Mesendoderm (in vitro differentiated cells): ENCODE results near the gene ZNF90.
"Not testable (repeated sequence)": the region's sequence is repeated elsewhere in the genome, so short reads cannot be mapped to it uniquely, and the experiment has no call there.

Experiments used
- DNase-seq: peaks from one replicate; pipeline ENCODE4 v3.0.0; 2013
- H2AK5ac ChIP-seq: 2 replicates; pipeline ENCODE4 v1.6.1; 2013; ENCODE audit warnings: low read length, inconsistent platforms
- H2BK120ac ChIP-seq: 2 replicates; pipeline ENCODE4 v1.6.1; 2013; ENCODE audit warnings: low read depth, mild to moderate bottlenecking, low read length, moderate library complexity, mixed read lengths
- H2BK15ac ChIP-seq: replicated peaks from 2 replicates; pipeline ENCODE4 v1.6.1; 2013; ENCODE audit warnings: low read depth, mild to moderate bottlenecking, moderate library complexity
- H2BK5ac ChIP-seq: 2 replicates; pipeline ENCODE4 v1.6.1; 2013; ENCODE audit warnings: low read length, inconsistent platforms
- H3K18ac ChIP-seq: 2 replicates; pipeline ENCODE4 v1.6.1; 2013; ENCODE audit warnings: mild to moderate bottlenecking, low read length, mixed read lengths
- H3K23ac ChIP-seq: one replicate; pipeline ENCODE4 v1.6.1; 2013; ENCODE audit warnings: low read length
- H3K27ac ChIP-seq: 2 replicates; pipeline ENCODE4 v1.5.1; 2013; ENCODE audit warnings: low read depth, mild to moderate bottlenecking, inconsistent platforms, low read length, moderate library complexity
- H3K27me3 ChIP-seq: 2 replicates; pipeline ENCODE4 v1.6.1; 2013; ENCODE audit warnings: low read length, control low read depth, mild to moderate bottlenecking, inconsistent platforms; ENCODE audit not compliant: insufficient read depth, poor library complexity
- H3K36me3 ChIP-seq: 2 replicates; pipeline ENCODE4 v1.6.1; 2013; ENCODE audit warnings: low read length, inconsistent platforms; ENCODE audit not compliant: control insufficient read depth, insufficient read depth
- H3K4ac ChIP-seq: one replicate; pipeline ENCODE4 v1.6.1; 2013; ENCODE audit warnings: low read depth, mild to moderate bottlenecking, low read length, moderate library complexity
- H3K4me1 ChIP-seq: 2 replicates; pipeline ENCODE4 v1.6.1; 2013; ENCODE audit warnings: low read depth, low read length, inconsistent platforms; ENCODE audit not compliant: control insufficient read depth
- H3K4me2 ChIP-seq: 2 replicates; pipeline ENCODE4 v1.6.1; 2013; ENCODE audit warnings: low read length
- H3K4me3 ChIP-seq: 2 replicates; pipeline ENCODE4 v1.5.1; 2013; ENCODE audit warnings: mild to moderate bottlenecking, low read length
- H3K56ac ChIP-seq: one replicate; pipeline ENCODE4 v1.6.1; 2013; ENCODE audit warnings: low read length
- H3K79me1 ChIP-seq: 2 replicates; pipeline ENCODE4 v1.6.1; 2013; ENCODE audit warnings: low read length, inconsistent platforms
- H3K79me2 ChIP-seq: 2 replicates; pipeline ENCODE4 v1.6.1; 2013; ENCODE audit warnings: mild to moderate bottlenecking, low read length; ENCODE audit not compliant: control insufficient read depth, insufficient read depth
- H3K9ac ChIP-seq: 2 replicates; pipeline ENCODE4 v1.6.1; 2013; ENCODE audit warnings: low read length, inconsistent platforms
- H4K5ac ChIP-seq: one replicate; pipeline ENCODE4 v1.6.1; 2013; ENCODE audit warnings: low read length
- H4K8ac ChIP-seq: one replicate; pipeline ENCODE4 v1.6.1; 2013; ENCODE audit warnings: low read depth, mild to moderate bottlenecking, control low read depth, low read length, moderate library complexity
- WGBS: extraction: QIAGEN DNeasy Blood & Tissue Kit; methylation state at CpG from one replicate; pipeline ENCODE4 v1.1.7; 2013; ENCODE audit warnings: low lambda C conversion rate, missing lambda C conversion rate; ENCODE audit not compliant: insufficient coverage; ENCODE audit errors: extremely low coverage; 5-methylcytosine and 5-hydroxymethylcytosine counted together

The ZNF90 gene

GRCh38 chr19:20151617-20152145, 73.9 kb downstream of the ZNF90 start:
- Histone ChIP-seq H3K9ac (no peak overlapping the region), H4K8ac (no peak overlapping the region), H3K4me1 (no peaks in the 10 kb centered on the region), H3K27me3 (no peaks in the 10 kb centered on the region), H3K56ac (no peak overlapping the region), H3K79me1 (no peaks in the 10 kb centered on the region), H2BK5ac (no peak overlapping the region), H3K23ac (no peak overlapping the region), H2AK5ac (no peak overlapping the region), H3K27ac (no peak overlapping the region), H3K79me2 (no peaks in the 10 kb centered on the region), H4K5ac (no peak overlapping the region), H2BK15ac (no peak overlapping the region), H3K36me3 (no peaks in the 10 kb centered on the region), H3K4me2 (no peak overlapping the region), H3K4me3 (no peak overlapping the region), H2BK120ac (no peak overlapping the region), H3K18ac (no peak overlapping the region), H3K4ac (no peak overlapping the region)
- peak; percentile 21 for DNase-seq
- no CpG with 5 or more reads among the region's 12 CpGs for WGBS

GRCh38 chr19:20152506-20152905, 74.7 kb downstream of the ZNF90 start:
- H2AK5ac ChIP-seq, H4K5ac ChIP-seq, H3K23ac ChIP-seq, H3K79me2 ChIP-seq, H3K4me1 ChIP-seq, H3K4me3 ChIP-seq, H3K27me3 ChIP-seq, H4K8ac ChIP-seq, H3K79me1 ChIP-seq, H3K9ac ChIP-seq, H3K18ac ChIP-seq, H3K4ac ChIP-seq, H2BK120ac ChIP-seq, H2BK15ac ChIP-seq, H3K4me2 ChIP-seq, H3K27ac ChIP-seq, H3K36me3 ChIP-seq, H3K56ac ChIP-seq, H2BK5ac ChIP-seq: not testable (repeated sequence)
- DNase-seq: peak; percentile 71
- no CpG with 5 or more reads among the region's 15 CpGs for WGBS

- H3K18ac ChIP-seq: no peak overlapping the region
- H2BK5ac ChIP-seq: no peak overlapping the region
- H4K5ac ChIP-seq: no peak overlapping the region
- no CpG with 5 or more reads among the region's 4 CpGs for WGBS
- no peak overlapping the region for H3K27ac ChIP-seq
- no peak overlapping the region for H3K23ac ChIP-seq
- H3K4ac ChIP-seq: no peak overlapping the region
- H3K4me1 ChIP-seq: no peaks in the 10 kb centered on the region
- H2BK15ac ChIP-seq: no peak overlapping the region
- no peaks in the 10 kb centered on the region for H3K79me1 ChIP-seq
- no peak overlapping the region for H3K56ac ChIP-seq
- no peak overlapping the region for H3K4me2 ChIP-seq
- no peaks in the 10 kb centered on the region for H3K79me2 ChIP-seq
- no peak overlapping the region for H2BK120ac ChIP-seq
- no peaks in the 10 kb centered on the region for H3K27me3 ChIP-seq
- H3K9ac ChIP-seq: no peak overlapping the region
- H2AK5ac ChIP-seq: no peak overlapping the region
- no peak for DNase-seq
- H4K8ac ChIP-seq: no peak overlapping the region
- no peak overlapping the region for H3K4me3 ChIP-seq
- no peaks in the 10 kb centered on the region for H3K36me3 ChIP-seq
Observed at GRCh38 chr19:20153281-20153680, 75.5 kb downstream of the ZNF90 start.

GRCh38 chr19:20154636-20155035, 76.8 kb downstream of the ZNF90 start:
- Histone ChIP-seq H3K23ac (no peak overlapping the region), H3K9ac (no peak overlapping the region), H2BK15ac (no peak overlapping the region), H2BK120ac (no peak overlapping the region), H3K4me2 (no peak overlapping the region), H3K4me3 (no peak overlapping the region), H3K18ac (no peak overlapping the region), H2BK5ac (no peak overlapping the region), H3K27ac (no peak overlapping the region), H3K4me1 (no peaks in the 10 kb centered on the region), H3K36me3 (no peaks in the 10 kb centered on the region), H4K8ac (no peak overlapping the region), H3K4ac (no peak overlapping the region), H3K79me2 (no peaks in the 10 kb centered on the region), H3K27me3 (no peaks in the 10 kb centered on the region), H3K56ac (no peak overlapping the region), H2AK5ac (no peak overlapping the region), H3K79me1 (no peaks in the 10 kb centered on the region), H4K5ac (no peak overlapping the region)
- DNase-seq: no peak
- WGBS: no CpG with 5 or more reads among the region's 4 CpGs

GRCh38 chr19:20162821-20163220, 85.0 kb downstream of the ZNF90 start:
- peaks cover 4% of the 10 kb centered on the region for H3K79me2 ChIP-seq
- H3K4me1 ChIP-seq: no peaks in the 10 kb centered on the region
- no peak overlapping the region for H2BK5ac ChIP-seq
- H4K5ac ChIP-seq: no peak overlapping the region
- H3K4ac ChIP-seq: no peak overlapping the region
- no peak overlapping the region for H3K27ac ChIP-seq
- H4K8ac ChIP-seq: no peak overlapping the region
- no peaks in the 10 kb centered on the region for H3K27me3 ChIP-seq
- H3K36me3 ChIP-seq: no peaks in the 10 kb centered on the region
- no peak for DNase-seq
- H2BK15ac ChIP-seq: no peak overlapping the region
- no peak overlapping the region for H3K9ac ChIP-seq
- no peak overlapping the region for H3K18ac ChIP-seq
- no peaks in the 10 kb centered on the region for H3K79me1 ChIP-seq
- H3K4me2 ChIP-seq: no peak overlapping the region
- H2AK5ac ChIP-seq: no peak overlapping the region
- H3K23ac ChIP-seq: no peak overlapping the region
- H2BK120ac ChIP-seq: no peak overlapping the region
- H3K56ac ChIP-seq: no peak overlapping the region
- no CpG with 5 or more reads among the region's 3 CpGs for WGBS
- no peak overlapping the region for H3K4me3 ChIP-seq

GRCh38 chr19:20164456-20164855, 86.7 kb downstream of the ZNF90 start:
- Histone ChIP-seq H4K5ac (no peak overlapping the region), H3K36me3 (no peaks in the 10 kb centered on the region), H3K4me2 (no peak overlapping the region), H3K4me1 (no peaks in the 10 kb centered on the region), H3K27me3 (no peaks in the 10 kb centered on the region), H3K4ac (no peak overlapping the region), H3K27ac (no peak overlapping the region), H2BK15ac (no peak overlapping the region), H3K79me1 (peaks cover 2% of the 10 kb centered on the region), H2BK120ac (no peak overlapping the region), H3K18ac (no peak overlapping the region), H3K4me3 (no peak overlapping the region), H4K8ac (no peak overlapping the region), H3K79me2 (peaks cover 14% of the 10 kb centered on the region), H3K9ac (no peak overlapping the region), H2AK5ac (no peak overlapping the region), H3K56ac (no peak overlapping the region), H3K23ac (no peak overlapping the region), H2BK5ac (no peak overlapping the region)
- WGBS: no CpG with 5 or more reads among the region's 1 CpG
- no peak for DNase-seq
